ENCODE measurements around the gene GRB14.

Gene GRB14

DNA sequence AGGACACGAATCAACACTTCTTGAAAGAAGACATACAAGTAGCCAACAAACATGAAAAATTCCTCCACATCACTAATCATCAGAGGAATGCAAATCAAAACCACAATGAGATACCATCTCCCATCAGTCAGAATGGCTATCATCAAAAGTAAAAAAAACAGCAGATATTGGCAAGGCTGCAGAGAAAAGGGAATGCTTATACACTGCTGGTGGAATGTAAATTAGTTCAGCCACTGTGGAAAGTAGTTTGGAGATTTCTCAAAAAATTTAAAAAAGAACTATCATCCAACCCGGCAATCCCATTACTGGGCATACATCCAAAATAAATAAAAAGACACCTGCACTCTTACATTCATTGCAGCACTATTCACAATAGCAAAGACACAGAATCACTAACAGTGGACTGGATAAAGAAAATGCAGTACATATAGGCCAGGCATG is 78.7 kb downstream of the GRB14 start:
- DNase-seq (ENCODE audit: insufficient read length, low spot score), result no peak
- TF ChIP-seq, protein P1, sequence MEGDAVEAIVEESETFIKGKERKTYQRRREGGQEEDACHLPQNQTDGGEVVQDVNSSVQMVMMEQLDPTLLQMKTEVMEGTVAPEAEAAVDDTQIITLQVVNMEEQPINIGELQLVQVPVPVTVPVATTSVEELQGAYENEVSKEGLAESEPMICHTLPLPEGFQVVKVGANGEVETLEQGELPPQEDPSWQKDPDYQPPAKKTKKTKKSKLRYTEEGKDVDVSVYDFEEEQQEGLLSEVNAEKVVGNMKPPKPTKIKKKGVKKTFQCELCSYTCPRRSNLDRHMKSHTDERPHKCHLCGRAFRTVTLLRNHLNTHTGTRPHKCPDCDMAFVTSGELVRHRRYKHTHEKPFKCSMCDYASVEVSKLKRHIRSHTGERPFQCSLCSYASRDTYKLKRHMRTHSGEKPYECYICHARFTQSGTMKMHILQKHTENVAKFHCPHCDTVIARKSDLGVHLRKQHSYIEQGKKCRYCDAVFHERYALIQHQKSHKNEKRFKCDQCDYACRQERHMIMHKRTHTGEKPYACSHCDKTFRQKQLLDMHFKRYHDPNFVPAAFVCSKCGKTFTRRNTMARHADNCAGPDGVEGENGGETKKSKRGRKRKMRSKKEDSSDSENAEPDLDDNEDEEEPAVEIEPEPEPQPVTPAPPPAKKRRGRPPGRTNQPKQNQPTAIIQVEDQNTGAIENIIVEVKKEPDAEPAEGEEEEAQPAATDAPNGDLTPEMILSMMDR (IDR thresholded peaks at IDR 0.05; ENCODE audit: insufficient read depth, missing control alignments), result no peak
- FAIRE-seq, result no peak

DNA sequence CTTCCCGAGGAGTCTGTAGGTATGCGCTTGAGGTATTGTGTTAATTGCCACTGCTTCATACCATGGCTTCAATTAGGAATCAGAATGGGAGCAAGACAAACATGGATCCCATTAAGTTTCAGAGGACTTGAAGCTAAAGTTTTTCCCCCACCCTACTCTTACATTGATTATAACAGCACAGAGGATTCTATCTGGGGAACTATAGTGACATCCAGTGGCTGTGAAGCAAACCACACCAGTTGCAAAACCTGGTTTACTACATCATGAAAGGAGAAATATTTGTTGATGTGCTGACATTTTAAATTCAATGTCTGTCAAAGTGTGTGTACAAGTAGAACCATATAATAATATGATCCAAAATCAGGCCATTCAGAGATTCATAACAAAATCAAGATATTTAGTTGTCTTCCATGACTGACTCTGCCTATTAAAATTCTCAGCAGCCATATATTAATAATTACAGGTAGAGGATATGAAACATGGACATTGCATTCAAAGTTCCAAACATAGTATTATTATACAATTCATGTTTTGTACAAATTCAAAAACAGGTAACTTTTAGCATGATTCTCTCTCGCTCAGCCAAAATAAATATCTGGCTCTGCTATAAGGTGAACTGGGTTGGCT is 82.9 kb downstream of the GRB14 start:
- FAIRE-seq, result peak; percentile 78
- TF ChIP-seq, protein P1 (IDR thresholded peaks at IDR 0.05; ENCODE audit: insufficient read depth, missing control alignments), result peak; percentile 70
- no peak for DNase-seq (ENCODE audit: insufficient read length, low spot score)

DNA sequence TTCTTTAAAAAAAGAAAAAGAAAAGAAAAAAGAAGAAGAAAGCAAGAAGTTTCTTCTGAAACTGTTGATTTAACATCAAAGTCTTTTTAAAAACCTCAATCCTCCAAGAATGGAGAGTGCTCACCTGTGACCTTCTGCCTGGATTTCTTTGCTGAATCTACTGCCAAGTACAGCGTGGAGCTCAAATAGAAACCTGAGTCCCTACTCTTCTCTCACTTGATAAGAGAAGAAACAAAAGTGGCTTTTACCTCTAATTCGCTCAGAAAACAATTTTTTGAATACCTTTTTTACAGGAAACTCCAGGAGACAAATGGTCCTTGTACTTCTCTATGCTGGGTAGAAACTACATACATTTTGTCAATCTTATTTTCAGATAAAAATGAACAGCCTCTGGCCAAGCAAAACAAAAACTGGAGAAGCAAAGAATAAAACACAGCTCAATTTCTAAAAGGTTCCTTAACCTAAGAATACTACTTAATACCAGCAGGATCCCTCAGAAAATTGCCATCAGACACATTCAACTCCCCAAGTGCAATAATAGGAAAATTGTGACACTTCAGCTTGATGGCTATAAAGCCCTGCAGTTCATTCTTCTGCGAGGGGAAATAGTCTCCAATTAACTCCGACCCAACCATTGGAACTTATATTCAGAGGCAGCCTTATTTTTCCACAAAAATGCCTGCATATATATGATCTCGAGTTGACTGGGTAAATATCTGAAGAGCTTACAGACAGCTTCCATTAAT is 85.8 kb downstream of the GRB14 start:
- no peak for DNase-seq (ENCODE audit: insufficient read length, low spot score)
- no peak for FAIRE-seq
- TF ChIP-seq, protein P1 (IDR thresholded peaks at IDR 0.05; ENCODE audit: insufficient read depth, missing control alignments), result no peak

DNA sequence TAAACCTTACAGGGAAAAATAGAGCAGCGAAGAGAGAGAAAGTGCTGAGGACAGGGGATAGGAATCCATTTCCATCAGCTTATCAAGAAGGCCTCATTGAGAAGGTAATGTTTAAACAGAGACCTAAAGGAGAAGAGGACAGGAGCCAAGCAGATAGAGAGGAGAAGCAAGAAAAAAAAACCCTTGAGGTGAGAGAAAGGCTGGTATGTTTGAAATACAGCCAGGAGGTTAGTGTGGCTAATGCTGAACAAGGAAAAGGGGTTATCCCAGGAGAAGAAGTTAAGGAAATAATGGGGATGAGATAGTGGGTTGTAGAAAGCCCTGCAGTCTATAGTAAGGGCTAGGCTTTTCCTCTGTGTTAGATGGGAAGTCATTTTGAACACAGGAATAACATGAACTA is 90.8 kb downstream of the GRB14 start:
- no peak for DNase-seq (ENCODE audit: insufficient read length, low spot score)
- FAIRE-seq, result no peak
- TF ChIP-seq, protein P1 (IDR thresholded peaks at IDR 0.05; ENCODE audit: insufficient read depth, missing control alignments), result no peak

DNA sequence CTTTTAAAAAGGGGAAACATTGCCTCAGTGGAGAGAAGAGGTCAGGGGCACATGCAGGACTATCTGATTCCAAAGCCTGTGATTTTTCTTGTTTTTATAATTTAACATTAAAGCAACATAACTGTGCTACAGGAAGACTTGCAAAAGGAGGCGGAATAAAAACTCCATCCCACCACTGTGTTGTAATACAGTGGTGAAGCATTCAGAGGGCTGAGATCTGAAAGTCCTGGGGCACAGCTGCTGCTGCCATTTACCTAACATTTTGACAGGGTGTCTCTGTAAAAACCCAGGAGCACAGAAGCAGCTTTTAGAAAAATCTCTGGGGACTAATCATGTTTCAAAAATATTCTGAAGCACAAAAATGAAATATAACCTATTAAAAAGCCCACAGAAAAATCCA is 97.6 kb downstream of the GRB14 start:
- no peak for FAIRE-seq
- TF ChIP-seq, protein P1 (IDR thresholded peaks at IDR 0.05; ENCODE audit: insufficient read depth, missing control alignments), result no peak
- no peak for DNase-seq (ENCODE audit: insufficient read length, low spot score)

DNA sequence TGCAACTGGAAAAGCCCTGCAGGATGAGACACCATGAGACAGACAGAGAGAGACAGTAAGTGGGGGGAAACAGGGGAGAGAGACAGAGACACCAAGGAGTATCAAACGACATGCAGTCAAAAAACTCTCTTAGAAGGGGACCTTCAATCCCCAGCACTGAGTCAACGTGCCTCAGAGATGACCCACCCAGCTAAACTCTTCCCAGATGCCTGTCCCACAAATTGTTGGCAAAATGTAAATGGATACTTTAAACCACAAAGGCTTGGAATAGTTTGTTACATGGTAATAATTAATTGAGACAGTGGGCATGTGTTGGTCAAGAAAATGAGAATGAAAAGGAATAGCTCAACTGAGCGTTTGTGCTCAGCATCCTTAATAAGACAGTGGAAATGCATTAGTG is 98.3 kb downstream of the GRB14 start:
- DNase-seq (ENCODE audit: insufficient read length, low spot score), result no peak
- no peak for FAIRE-seq

More for the DNA sequence above, 98.3 kb downstream of the GRB14 start:
- TF ChIP-seq, protein P1 (IDR thresholded peaks at IDR 0.05; ENCODE audit: insufficient read depth, missing control alignments), result no peak
